ENCODE data around the gene ATPAF2. TPM values are rescaled to one million over a fixed set of nuclear protein-coding genes. Genes with fewer than 3 reads are reported as not detected.

ATPAF2 gene
- total and polyA plus RNA-seq, 4 donors = 17.7 to 32.9 (median 23.3) TPM

DNA sequence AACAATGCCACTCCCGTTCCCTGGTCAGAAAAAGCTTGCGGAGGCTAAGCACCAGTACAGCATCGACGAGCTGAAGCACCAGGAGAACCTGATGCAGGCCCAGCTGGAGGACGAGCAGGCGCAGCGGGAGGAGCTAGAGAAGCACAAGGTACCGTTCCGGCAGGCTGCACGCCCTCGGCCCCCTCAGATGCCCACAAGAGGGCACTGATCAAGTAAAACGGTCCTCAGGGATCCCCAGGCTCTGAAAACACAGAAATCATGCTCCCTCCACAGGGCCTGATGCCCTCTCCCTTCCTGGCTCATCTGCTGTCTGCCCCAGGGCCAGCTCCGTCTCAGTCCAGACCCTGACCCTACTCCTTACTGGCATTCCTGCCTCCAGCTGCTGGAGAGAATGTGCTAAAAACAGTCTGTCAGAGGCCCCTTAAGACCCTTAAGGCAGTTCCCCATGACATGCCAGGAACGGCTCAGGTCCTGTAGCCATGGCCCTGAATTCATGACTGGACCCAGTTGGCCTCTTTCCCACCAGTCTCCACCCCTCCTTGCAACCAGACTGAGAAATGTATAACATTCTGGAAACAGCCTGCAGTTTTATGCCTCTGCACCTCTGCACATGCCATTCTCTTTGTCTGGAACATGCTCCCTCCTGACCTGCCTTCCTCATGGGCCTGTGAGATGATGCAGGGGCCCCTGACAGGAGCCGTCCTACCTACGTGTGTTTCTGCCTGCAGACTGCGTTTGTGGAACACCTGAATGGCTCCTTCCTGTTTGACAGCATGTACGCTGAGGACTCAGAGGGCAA is 44.5 kb downstream of the ATPAF2 start:
- Histone ChIP-seq H3K9ac (ENCODE audit: insufficient read depth in 1 of 2, low read length in 2 of 2) (no peak overlapping the region), H3K9me3 (ENCODE audit: control insufficient read depth in 4 of 4, insufficient read depth in 3 of 4, low read length in 3 of 4) (no peaks in the 10 kb centered on the region), H3K36me3 (ENCODE audit: control insufficient read depth in 4 of 4, insufficient read depth in 4 of 4, low read length in 4 of 4) (peaks cover 0 to 2% (median 0%) of the 10 kb centered on the region in 4 donors), H3K4me1 (ENCODE audit: control insufficient read depth in 5 of 5, insufficient read depth in 5 of 5, low read length in 5 of 5) (no peaks in the 10 kb centered on the region), H3K27me3 (ENCODE audit: control insufficient read depth in 3 of 3, insufficient read depth in 3 of 3, low read length in 2 of 3) (no peaks in the 10 kb centered on the region), H3K4me3 (no peak overlapping the region), H3K27ac (ENCODE audit: low read depth in 1 of 2, low read length in 1 of 2) (no peak overlapping the region)
- TF ChIP-seq, protein P1, sequence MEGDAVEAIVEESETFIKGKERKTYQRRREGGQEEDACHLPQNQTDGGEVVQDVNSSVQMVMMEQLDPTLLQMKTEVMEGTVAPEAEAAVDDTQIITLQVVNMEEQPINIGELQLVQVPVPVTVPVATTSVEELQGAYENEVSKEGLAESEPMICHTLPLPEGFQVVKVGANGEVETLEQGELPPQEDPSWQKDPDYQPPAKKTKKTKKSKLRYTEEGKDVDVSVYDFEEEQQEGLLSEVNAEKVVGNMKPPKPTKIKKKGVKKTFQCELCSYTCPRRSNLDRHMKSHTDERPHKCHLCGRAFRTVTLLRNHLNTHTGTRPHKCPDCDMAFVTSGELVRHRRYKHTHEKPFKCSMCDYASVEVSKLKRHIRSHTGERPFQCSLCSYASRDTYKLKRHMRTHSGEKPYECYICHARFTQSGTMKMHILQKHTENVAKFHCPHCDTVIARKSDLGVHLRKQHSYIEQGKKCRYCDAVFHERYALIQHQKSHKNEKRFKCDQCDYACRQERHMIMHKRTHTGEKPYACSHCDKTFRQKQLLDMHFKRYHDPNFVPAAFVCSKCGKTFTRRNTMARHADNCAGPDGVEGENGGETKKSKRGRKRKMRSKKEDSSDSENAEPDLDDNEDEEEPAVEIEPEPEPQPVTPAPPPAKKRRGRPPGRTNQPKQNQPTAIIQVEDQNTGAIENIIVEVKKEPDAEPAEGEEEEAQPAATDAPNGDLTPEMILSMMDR (IDR thresholded peaks at IDR 0.05; ENCODE audit: control extremely low read depth, extremely low read depth) = no peak
- WGBS, 2 donors = 68 to 70% methylated on average over 18 of the region's 18 CpGs
- ATAC-seq (ENCODE audit: insufficient read depth, low FRiP score) (no peak), DNase-seq (peak in 1 of 3 donors; percentile 25)

- 95 to 96% methylated on average over 12 of the region's 12 CpGs for WGBS, 2 donors
- Histone ChIP-seq H3K4me3 (no peak overlapping the region), H3K36me3 (ENCODE audit: control insufficient read depth in 4 of 4, insufficient read depth in 4 of 4, low read length in 4 of 4) (peaks cover 0 to 2% (median 0%) of the 10 kb centered on the region in 4 donors), H3K9ac (ENCODE audit: insufficient read depth in 1 of 2, low read length in 2 of 2) (no peak overlapping the region), H3K27ac (ENCODE audit: low read depth in 1 of 2, low read length in 1 of 2) (no peak overlapping the region), H3K9me3 (ENCODE audit: control insufficient read depth in 4 of 4, insufficient read depth in 3 of 4, low read length in 3 of 4) (no peaks in the 10 kb centered on the region), H3K4me1 (ENCODE audit: control insufficient read depth in 5 of 5, insufficient read depth in 5 of 5, low read length in 5 of 5) (no peaks in the 10 kb centered on the region), H3K27me3 (ENCODE audit: control insufficient read depth in 3 of 3, insufficient read depth in 3 of 3, low read length in 2 of 3) (no peaks in the 10 kb centered on the region)
- DNase-seq (no peak), ATAC-seq (ENCODE audit: insufficient read depth, low FRiP score) (no peak)
- TF ChIP-seq, protein P1 (IDR thresholded peaks at IDR 0.05; ENCODE audit: control extremely low read depth, extremely low read depth) = no peak
These were observed 45.1 kb downstream of the ATPAF2 start for GRCh38 chr17:17993852-17994251.

DNA sequence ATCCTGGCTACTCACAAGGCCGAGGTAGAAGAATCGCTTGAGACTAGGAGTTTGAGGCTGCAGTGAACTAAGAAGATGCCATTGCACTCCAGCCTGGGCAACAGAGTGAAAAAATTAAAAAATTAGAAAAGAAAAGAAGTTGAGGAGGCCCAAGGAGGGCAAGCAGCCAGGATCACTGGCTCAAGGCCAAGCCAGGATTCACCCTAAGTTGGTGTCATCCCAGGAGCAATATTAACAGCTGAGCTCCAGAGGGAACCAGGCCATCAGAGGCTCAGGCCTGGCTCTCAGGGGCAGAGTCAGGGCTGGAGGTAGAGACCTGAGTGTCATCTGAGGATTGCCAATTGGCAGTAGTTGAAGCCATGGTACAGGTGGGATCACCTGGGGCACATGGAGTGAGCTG is 45.6 kb downstream of the ATPAF2 start:
- DNase-seq (no peak), ATAC-seq (ENCODE audit: insufficient read depth, low FRiP score) (no peak)
- no peak overlapping the region for H3K9ac ChIP-seq (ENCODE audit: insufficient read depth in 1 of 2, low read length in 2 of 2)
- H3K27me3 ChIP-seq (ENCODE audit: control insufficient read depth in 3 of 3, insufficient read depth in 3 of 3, low read length in 2 of 3) = no peaks in the 10 kb centered on the region
- no peaks in the 10 kb centered on the region for H3K9me3 ChIP-seq (ENCODE audit: control insufficient read depth in 4 of 4, insufficient read depth in 3 of 4, low read length in 3 of 4)
- H3K4me1 ChIP-seq (ENCODE audit: control insufficient read depth in 5 of 5, insufficient read depth in 5 of 5, low read length in 5 of 5) = no peaks in the 10 kb centered on the region
- WGBS, 2 donors = 96 to 99% methylated on average over 2 of the region's 2 CpGs
- no peak overlapping the region for H3K27ac ChIP-seq (ENCODE audit: low read depth in 1 of 2, low read length in 1 of 2)
- no peak overlapping the region for H3K4me3 ChIP-seq
- TF ChIP-seq, protein P1 (IDR thresholded peaks at IDR 0.05; ENCODE audit: control extremely low read depth, extremely low read depth) = no peak
- peaks cover 0 to 4% (median 0%) of the 10 kb centered on the region in 4 donors for H3K36me3 ChIP-seq (ENCODE audit: control insufficient read depth in 4 of 4, insufficient read depth in 4 of 4, low read length in 4 of 4)
